GM18909 (cell line): Measurements from ENCODE around the gene PVR.
"Not testable (repeated sequence)": the region's sequence is repeated elsewhere in the genome, so short reads cannot be mapped to it uniquely, and the experiment has no call there.

Experiments used
- ATAC-seq: cut with Tn5 transposase; IDR thresholded peaks from one replicate; pipeline ENCODE4 v1.9.1; 2021; ENCODE audit warnings: mild to moderate bottlenecking; ENCODE audit not compliant: unreplicated experiment, poor library complexity

PVR gene, protein sequence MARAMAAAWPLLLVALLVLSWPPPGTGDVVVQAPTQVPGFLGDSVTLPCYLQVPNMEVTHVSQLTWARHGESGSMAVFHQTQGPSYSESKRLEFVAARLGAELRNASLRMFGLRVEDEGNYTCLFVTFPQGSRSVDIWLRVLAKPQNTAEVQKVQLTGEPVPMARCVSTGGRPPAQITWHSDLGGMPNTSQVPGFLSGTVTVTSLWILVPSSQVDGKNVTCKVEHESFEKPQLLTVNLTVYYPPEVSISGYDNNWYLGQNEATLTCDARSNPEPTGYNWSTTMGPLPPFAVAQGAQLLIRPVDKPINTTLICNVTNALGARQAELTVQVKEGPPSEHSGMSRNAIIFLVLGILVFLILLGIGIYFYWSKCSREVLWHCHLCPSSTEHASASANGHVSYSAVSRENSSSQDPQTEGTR

DNA sequence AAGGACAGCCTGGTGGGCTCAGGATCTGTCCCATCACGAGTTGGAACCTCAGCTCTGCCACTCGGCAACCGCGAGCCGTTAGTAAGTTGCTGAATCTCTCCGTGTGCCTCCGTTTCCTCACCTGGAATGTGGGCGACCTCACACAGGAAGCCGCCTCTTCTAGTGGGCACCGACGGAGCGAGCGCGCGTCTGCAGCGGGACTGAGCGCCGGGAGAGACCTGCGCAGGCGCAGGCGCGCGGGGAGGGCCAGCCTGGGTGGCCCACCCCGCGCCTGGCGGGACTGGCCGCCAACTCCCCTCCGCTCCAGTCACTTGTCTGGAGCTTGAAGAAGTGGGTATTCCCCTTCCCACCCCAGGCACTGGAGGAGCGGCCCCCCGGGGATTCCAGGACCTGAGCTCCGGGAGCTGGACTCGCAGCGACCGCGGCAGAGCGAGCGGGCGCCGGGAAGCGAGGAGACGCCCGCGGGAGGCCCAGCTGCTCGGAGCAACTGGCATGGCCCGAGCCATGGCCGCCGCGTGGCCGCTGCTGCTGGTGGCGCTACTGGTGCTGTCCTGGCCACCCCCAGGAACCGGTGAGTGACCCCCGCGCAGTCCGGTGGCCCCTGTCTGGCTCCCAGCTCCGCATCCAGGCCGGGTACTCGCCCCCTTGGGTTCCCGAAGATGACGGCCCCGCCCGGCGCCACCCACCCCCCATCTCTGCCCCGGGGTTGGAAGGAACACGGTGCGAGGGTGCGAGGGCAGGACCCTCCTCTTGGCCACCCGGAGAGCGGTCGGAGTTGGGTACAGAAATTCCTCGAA is at the start of gene PVR:
TSS of gene PVR (plus strand) at position 306 of the 797 bp plus-strand sequence. CDS start at position 493, 187 bp downstream.
- ATAC-seq: no peak

DNA sequence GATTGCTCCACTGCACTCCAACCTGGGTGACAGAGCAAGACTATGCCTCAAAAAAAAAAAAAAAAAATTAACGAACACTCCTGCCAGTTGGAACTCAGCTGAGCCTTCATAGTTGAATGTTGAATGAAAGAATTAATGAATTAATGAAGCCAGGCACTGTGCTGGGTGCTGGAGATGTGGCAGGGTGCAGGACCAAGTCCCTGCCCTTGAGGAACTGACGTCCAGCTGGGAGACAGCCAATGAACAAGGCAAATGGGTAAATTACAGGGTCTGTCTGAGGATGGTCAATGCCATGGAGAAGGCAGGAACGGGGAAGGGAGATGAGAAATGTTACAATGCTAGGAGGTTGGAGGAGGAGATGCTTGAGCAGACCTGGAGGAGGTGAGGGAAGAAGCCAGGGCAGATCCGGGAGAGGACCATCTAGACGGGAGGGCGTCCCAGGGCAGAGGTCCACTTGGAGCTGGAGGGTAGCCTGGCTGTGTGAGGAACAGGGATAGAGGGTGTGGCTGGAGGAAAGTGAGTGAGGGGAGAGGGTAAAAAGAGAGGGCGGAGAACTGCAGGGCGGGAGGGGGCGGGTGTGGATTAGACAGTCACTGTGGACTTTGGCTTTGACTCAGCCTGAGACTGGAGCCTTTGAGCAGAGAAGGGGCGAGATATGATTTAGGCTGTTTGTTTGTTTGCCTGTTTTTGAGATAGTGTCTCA is 47.1 kb upstream of the PVR start:
- no peak for ATAC-seq

DNA sequence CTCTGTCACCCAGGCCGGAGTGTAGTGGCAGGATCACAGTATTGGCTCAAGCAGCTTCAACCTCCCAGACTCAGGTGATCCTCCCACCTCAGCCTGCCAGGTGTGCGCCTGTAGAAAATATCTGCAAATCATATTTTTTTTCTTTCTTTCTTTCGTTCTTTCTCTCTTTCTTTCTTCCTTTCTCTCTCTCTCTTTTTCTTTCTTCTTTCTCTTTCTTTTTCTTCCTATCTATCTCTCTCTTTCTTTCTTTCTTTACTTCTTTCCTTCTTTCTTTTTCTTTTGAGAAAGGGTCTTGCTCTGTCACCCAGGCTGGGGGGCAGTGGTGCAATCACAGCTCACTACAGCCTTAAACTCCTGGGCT is 46.6 kb upstream of the PVR start:
- no peak for ATAC-seq

DNA sequence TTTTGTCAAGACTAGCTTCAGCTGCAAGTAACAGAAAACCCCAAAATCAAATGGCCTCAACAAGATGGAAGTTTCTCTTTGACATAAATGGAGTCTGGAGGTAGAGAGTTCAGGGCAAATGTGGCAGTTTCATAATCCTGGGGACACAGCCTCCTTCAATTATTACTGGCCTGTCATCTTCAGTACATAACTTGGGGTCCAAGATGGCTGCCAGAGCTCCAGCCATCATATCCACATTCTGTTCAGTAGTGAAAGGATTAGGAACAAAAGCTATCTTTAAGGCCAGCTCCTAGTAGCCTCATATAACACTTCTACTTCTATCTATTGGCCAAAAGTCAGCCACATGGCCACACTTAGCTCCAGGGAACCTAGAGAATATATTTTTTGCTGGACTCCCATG is 45.4 kb upstream of the PVR start:
- ATAC-seq: no peak

DNA sequence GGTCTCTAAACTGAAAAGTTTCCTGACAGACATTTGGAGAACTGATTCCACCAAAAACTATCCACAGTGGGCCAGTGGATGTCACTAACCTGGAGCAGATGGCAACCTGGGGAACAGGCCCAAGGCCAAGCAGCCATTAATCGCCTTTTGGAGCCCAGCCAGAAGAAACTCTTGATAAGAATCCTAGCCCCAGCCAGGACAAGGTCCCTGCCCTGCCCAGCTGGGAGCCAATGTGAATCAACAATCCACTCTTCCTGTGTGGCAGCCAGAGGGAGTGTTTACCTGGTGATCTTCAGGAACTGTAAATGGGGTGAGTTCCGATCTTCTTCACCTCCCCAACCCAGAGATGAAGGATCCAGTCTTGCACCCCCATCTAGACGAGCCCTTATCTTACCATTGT is 44.8 kb upstream of the PVR start:
- ATAC-seq: no peak

DNA sequence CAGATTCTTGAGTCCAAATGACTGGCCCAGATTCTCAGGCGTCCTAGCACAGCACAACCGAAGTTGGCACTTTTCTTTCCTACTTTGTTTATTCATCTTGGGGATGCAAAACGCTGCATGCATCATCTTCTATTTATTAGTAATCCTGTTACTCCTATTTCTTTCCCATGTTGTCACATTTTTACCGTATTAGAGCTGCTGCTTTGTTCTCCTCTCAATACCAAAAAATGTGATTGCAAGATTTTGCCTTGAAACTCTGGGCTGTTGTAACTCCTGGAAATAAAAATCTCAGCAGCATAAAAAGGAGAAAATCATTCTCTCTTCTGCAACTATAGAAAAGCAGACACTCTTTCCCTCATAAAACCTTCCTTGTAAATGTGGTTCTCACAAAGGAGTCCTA is 43.2 kb upstream of the PVR start:
- ATAC-seq: no peak

DNA sequence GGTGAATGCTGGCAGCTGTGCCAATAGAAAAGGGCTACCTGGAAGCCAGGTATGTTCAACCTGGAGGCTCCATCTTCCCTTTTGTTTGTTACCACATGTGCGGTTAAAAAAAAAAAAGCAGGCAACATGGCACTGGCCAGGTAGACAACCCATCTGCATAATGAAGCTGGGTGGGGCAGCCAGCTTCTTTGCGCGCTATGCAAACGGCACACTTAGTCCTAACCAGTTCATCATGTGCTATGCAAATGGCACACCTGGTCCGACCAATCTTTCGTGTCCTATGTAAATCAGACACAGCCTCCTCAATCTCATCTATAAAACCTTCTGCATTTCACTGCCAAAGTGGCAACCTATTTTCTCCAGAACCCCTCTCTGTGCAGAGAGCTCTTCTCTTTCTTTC is 41.6 kb upstream of the PVR start:
- ATAC-seq: no peak

DNA sequence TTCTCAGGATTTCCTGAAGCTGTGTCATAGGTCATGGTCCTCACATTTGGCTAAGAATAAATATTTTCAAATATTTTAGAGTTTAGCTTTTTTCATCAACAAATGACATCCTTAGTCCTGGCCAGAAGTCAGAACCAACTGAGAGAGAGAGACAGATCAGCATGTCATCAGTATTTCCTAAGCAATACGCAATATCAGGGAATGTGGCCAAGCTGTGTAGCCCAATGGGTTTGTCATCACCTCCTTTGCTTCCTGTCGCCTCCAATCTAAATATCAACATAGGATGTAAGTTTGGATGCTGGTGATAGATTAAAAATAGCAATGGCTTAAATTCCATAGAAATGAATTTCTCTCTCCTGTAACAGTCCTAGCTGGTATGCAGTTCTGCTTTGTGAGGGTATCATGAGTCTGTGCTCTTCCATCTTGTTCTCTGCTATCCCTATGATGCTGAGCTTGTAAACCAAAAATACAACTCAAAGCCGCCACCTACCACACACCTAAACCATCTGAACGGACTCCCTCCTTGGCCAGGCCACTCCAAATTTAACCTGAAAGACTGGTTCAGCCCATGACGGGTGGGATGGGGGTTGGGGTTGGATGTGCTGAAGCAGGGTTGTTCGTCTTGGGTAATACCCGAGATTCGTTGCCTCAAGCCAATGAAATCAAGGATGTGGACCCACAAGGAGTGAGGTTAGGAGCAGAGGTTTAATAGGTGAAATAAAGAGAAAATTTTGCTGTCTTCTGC is 40.3 kb upstream of the PVR start:
- ATAC-seq: no peak

DNA sequence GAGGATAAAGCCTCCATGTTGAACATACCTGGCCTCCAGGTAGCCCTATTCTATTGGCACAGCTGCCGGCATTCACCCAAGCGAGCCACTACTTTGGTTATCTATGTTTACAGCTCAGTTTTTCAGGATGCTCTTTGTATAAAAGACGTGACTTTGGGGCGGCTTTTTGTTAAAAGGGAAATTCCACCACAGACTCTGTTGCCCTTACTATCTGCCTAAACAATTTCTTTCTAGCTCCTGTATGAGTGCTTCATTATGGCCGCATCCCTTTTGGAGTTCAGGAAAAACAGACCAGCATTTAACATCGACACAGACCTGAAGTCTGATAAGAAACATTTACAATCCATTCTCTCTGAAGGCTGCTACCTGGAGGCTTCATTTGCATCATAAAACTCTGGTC is 39.5 kb upstream of the PVR start:
- ATAC-seq: no peak

DNA sequence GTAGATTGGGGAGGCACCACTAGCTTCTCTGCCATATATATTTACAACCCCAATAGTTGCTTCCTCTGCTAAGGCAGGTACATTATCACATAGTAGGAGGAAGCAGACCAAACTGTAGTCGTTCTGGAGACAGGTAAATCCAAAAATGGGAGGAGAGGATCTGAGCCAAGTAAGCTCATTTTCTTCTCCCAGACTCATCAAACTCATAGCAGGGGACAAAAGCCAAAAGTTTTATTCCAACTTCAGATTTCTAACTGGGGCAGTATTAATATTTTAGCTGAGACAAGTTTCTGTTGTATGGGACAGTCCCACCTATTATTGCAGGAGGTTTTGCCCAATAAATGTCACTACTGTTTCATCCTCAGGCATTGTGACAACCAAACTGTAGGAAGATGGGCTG is 38.2 kb upstream of the PVR start:
- ATAC-seq: no peak

DNA sequence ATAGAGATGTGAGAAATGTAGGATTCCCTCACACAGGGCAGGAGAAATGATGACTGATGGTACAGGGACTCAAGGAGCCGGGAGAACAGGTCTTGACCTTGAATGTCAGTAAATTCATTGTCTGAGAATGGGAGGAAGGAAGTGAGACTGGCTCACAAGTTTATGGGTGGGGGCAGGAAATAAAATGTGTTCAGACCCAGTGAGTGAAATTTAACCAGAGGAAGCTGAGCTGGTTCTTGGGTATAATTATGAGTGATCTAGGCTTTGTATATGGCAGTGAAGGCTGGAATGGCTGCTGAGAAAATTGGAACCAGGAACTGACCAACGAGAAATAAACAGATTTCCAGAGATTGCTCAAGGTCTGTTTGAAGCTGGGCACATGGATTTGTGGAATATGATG is 36.7 kb upstream of the PVR start:
- ATAC-seq: no peak

DNA sequence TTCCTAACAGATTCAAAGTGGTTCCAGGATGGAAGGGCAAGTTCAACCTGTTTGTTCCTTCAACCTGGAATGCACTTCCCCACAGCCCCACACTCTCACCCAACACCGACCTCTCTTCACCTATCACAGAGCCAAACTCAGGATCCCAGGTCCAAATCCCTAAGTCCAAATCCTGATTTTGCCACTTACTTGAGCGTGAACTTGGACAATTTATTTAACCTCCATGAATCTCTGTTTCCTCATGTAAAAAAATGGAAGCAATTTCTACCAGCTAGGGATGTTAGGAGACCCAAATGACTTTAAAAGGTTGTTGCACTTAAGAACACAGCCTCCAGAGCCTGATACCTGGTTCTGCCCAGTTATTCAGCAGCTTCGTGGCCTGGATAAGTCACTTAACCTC is 35.8 kb upstream of the PVR start:
- no peak for ATAC-seq

DNA sequence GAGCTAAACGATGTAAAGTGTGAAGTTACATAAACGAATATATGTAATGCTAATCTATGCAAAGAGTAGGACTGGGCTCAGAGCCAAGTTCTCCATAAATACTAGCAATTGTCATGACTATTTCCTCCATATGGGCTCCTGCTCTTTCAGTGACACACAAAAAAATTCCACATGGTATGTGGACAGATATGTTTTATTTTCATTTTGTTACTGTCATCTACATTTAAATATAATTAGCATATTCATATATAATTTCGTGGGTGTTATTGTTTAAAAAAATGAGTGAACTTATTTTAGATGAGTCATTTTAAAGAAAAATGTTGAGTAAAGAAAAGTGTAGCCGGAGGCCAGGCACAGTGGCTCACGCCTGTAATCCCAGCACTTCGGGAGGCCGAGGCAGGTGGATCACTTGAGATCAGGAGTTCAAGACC is 35.3 kb upstream of the PVR start:
- ATAC-seq: no peak

DNA sequence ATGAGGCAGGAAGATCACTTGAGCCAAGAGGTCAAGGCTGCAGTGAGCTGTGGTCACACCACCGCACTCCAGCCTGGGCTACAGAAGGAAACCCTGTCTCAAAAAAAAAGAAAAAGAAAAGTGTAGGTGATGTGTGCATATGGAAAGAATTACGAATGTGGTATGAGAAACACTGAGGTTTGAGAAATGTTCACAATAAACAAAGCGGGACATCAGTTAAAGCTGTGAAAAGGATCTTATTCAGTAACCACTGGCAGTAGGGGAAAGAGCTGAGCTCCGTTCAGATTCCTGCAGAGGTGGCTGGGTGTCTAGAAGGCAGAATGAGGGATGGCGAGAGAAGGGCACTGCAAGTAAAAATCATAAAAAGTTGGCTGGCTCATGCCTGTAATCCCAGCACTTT is 34.5 kb upstream of the PVR start:
- ATAC-seq: no peak

DNA sequence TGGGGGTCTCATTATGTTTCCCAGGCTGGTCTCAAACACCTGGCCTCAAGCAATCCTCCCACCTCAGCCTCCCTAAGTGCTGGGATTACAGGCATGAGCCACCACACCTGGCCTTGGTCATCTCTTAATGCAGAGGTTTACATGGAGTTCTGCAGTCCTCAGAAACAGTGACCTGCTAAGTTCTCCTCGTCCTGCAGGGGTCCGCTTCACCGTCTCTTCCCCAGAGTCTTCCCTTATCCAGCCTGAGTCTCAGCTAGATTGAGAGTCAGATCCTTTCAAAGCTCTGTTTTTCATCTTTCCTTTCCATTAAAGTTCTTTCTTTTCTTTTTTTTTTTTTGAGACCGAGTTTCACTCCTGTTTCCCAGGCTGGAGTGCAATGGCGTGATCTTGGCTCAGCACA is 33.2 kb upstream of the PVR start:
- not testable (repeated sequence) for ATAC-seq

DNA sequence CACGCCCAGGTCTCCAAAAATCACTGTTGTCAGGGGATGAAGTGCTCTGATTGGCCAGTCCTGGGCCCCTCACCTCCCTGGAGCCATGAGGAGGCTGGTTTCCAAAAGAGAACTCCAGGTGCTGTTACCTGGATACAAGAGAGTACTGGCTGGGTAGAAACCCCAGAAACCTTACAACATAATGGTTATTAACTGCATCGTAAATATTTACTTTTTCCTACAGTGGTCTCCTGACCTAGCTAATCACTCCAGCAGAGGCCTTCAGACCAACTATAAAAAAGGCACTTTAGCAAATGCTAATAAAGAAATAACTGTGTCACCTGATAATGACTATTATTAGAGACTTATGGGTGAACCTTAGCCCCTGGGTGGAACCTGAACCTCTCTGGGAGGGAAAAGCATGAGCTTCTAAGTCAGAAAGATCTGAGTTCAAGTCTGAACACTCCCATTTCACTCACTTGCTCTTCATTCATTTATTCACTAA is 31.9 kb upstream of the PVR start:
- ATAC-seq: no peak

DNA sequence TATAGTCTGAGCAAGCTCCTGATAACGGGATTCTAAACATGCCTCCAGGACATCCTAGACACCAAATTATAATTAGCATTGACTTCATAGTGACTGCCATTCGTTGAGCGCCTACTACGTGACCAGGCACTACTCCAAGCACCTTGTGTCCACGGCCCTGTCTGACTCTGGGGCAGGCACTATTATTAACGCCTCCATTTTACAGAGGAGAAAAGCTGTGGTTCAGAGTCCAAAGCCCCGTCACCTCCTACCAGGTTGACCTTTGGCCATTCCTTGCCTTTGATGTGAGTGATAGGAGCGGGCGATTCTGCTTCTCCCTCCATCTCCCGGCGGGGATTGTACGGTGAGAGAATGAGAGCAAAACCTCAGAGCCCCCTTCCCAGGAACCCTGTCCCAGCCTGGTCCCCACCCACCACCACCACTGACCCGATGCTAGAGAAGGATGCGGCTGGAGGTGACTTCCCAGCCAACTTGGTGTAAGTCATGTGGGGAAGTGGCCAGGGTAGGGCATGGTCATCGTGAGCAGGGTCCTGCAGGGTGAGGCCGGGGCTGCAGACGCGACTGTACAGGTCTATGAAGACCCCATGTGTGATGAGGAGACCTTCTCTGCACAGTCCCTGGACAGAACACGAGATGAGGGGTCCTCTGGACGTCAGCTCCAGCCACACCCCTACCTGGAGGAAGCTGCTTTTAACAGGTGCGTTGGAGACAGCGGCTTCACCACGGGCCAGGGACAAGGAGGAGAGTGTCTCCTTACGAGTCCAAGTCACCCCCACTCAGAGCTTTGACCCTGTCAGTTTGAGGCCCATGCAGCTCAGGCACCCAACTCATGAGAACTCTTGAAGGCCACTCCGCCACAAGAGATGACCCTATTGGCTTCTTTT is 30.2 kb upstream of the PVR start, which contains the start of gene IGSF23:
TSS of gene IGSF23 (plus strand) at position 269 of the 884 bp plus-strand sequence. CDS start at position 352, 83 bp downstream.
- no peak for ATAC-seq

DNA sequence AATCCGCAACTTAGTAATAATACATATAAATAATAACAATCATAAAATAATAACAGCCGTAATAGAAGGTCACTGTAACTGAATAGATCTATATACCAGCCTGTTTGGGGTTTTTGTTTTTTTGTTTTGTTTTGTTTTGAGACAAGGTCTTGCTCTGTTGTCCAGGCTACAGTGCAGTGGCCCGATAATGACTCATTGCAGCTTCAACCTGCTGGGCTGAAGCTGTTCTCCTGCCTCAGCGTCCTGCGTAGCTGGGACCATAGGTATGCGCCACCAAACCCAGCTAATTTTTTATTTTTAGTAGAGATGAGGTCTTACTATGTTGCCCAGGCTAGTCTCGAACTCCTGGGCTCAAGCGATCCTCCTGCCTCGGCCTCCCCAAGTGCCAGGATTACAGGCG is 29.4 kb upstream of the PVR start:
- no peak for ATAC-seq

DNA sequence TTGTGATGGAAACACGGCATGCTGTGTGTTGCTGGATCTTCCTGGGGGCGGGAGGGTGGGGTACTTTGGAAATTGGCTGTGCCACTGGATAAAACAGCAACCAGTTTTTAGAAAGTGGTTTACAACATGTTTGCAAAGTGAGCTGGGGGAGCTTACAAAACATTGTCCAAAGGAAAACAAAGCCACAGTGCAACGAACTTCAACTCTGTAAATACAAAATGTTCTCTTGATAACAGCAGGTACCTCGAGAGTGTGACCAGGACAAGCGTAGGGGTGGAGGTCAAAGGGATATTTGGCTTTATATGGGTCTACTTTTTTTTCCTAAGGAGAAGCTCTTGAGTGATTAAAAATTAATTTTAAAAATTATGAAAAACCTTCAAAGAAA is 27.9 kb upstream of the PVR start:
- no peak for ATAC-seq
